Mucosa of gallbladder (tissue), 1 donor: ENCODE measurements around the gene SLC39A13. TPM values are rescaled to one million over a fixed set of nuclear protein-coding genes. Genes with fewer than 3 reads are reported as not detected.

Experiments
- DNase-seq: peaks from one replicate; pipeline ENCODE4 v3.0.0-alpha.2; 2020; ENCODE audit warnings: low spot score
- total RNA-seq: library from RNA; stranded (reverse); gene quantifications from one replicate; pipeline ENCODE4 v1.2.1, GENCODE V29; 2021
- donor health status: DM: no; HTN: no; CAD: no.

SLC39A13 gene
- total RNA-seq, 1 donor from 2014 or later, result 58.6 TPM

DNA sequence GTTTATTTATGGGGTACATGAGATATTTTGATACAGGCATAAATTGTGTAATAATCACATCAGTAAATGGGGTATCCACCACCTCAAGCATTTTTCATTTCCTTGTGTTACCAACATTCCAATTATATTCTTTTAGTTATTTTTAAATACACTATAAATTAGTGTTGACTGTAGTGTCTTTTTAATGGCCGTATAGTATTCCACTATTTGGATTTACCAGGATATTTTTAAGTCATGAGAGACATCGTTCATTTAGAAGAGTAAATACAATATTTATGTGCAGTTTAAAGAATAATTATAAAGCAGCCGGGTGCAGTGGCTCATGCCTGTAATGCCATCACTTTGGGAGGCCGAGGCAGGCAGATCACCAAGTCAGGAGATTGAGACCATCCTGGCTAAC lies 23.9 kb upstream of the SLC39A13 start:
- no peak for DNase-seq

GRCh38 chr11:47387944-47388696 lies 20.3 kb upstream of the SLC39A13 start:
- no peak for DNase-seq

DNA sequence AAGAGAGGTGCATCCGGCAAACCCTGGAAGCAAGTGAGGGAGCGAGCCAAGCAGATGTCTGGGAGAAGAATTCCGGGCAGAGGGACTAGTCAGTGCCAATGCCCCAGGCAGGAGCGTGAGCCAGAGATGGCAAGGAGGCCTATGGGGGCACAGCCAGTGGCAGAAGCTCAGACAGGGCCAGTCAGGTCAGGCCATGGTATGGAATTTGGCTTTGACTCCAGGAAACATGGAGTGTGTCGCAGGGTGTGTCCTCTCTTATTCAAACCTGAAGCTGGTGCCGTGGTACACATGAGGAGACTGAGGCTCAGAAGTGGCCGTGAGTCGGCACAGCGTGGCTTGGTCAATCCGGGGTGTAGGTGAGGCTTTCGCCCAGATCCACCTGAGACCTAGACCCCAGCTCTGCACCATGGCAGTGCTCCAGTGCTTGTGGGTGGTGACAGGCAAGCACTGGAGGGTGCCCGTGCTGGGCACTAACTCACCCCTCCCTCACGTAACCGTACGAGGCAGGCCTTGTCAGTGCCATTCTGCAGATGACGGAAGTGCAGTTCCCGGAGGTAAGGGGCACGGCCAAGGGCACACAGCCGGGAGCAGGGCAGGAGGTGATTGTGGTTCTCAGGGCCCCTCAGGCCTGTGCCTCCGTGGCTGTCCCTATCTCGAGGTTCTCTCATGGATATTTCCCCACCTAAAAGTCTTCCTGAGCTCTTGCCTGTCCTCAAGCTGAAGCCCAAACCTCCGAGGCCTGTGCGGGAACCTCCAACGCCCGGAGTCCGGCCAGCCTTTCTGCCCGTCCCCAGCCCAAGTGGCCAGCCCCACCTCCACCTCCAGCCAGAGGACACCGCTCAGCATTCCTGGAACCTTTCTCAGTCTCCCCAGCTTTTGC lies 19.5 kb upstream of the SLC39A13 start:
- DNase-seq, result no peak

DNA sequence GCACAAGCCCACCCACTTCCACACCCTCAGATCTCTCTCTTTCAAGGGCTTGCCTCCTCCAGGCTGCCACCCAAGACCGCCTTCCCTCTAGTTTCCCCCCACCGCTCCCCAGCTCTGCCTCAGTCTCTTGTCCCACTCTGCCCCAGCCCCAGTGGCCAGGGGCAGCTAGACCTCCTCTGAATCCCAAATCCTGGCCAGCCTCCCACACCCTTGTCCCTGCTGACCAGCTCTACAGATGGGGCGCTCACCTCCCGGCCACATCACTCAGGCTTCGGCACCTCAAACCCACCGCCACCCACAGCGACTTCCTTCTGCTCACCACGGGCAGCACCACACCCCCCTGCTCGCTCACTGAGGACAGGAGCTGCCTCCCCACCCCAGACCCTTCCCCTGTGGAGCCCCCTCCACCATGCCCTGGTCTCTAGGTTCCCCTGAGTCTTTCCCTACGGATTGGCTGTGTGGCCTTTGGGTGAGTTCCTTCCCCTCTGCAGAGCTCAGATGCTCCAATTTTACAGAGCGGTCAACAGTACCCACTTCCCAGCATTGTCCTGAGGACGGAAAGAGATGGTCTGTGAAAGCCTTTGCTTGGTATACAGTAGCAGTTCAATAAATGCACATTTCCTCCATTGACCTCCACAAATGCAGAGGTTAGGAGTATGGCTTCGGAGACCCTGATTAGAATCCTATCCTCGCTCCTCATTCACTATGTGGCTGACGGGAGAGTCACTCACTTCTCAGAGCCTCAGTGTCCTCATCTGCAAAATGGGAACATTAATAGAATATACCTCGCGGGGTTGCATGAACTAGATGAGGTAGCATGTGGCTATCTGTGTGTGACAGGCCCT lies 18.6 kb upstream of the SLC39A13 start:
- DNase-seq, result no peak

DNA sequence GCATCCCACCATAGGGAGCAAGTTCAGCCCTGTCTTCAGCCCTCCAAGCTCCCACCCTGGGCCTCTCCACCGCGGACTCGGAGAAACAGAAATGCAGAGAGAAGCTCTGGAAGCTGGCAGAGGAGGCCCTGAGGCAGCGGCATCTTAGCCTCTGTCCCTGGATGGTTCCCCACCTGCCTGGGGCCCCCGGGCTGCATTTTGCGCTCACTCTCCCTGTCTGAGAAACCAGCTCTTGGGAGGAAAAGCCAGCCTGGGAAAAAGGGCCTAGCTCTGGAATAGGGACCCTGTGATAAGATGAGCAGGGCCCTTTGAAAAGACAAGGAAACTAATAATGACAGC lies 18.0 kb upstream of the SLC39A13 start:
- no peak for DNase-seq

DNA sequence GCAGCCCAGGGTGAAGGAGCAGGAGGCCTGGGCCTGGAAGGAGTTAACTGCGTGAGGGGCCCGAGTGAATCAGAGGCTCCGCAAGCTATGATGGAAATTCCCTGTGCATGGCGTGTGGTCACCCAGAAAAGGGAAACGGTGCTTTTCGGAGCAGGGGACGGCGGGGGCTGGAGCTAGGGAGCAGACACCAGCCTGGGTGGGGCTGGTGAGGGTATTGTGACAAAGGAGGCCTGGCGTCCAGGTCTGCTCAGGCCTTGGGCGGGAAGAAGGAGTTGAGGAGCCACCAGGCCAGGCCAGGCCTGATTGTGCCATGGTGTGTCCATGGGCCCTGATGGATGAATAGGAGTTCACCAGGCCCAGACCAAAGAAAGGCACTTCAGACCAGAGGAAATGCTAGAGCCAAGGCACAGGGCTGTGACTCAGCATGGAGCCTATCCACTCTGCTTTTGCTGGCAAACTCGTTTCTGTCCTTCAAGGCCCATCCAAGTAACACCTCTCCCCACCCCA lies 17.3 kb upstream of the SLC39A13 start:
- no peak for DNase-seq

DNA sequence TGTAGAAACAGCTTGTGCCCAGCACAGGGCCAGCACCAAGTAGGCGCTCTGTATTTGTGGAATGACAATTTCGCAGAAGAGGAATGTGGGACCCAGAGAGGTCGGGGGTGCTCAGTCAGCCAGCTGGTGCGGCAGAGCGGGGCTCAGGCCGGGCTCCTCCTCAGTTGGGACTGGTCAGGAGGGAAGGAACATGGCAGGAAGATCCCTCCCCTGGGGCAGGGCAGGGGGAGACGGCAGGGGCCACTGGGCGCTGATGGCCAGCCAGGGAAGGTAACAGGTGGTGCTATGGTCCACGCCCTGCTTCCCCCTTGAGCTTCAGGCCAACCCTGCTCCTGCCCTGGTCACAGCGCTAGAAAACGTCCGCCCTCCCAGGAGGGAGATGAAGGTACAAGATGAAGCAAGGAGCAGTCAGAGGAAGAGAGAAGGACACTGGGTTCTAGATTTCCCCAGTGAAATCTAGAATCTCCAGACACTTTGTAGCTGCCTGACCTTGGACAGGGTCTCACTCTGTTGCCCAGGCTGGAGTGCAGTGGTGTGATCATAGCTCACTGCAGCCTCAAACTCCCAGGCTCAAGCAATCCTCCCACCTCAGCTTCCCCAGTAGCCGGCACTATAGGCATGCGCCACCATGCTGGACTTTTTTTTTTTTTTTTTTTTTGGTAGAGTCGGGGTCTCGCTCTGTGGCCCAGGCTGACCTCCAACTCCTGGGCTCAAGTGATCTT lies 16.5 kb upstream of the SLC39A13 start:
- no peak for DNase-seq

- no peak for DNase-seq
Measured at GRCh38 chr11:47392546-47393162, 15.7 kb upstream of the SLC39A13 start.

DNA sequence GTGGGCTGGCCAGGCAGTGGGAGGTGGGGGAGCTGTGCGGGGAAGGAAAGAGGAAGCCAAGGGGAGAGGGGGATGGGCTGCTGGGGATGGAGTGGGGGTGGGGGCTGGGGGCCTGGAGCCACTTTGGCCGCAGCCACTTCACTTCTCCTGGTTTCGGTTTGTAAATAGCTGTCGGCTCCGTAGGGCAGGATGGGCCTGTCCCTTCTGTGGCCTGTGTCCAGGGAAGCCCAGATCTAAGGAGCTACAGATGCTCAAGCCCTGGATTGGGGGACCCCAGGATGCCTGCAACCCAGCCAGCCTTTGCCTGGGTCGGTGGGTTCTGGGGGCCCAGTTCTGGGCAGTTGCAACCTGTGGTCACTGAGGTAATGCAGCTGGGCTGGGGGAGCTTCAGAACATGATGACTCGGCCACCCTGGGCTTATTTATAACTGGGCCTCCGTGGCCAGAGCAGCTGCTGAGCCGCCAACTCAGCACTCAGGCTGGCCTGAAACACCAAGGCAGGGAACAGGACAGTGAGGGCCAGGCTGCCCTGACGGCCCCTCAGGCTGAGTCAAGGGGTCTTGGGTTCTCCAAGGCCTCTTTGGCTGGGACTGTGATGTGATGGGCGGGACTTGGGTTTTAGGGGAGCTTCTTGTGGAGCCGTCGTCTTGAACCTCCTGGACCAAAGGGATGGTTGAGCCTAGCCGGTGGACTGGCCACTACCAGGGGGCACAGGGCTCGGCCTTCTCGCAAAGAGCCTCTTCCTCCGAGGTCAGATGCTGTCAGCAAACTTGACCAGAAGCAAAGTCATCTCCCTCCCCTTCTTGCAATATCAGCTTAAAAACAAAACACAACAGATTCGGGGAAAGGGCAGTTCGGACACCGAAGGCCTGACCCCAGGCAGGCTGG lies 15.0 kb upstream of the SLC39A13 start:
- peak; percentile 45 for DNase-seq

- no peak for DNase-seq
Measured at GRCh38 chr11:47394050-47394321, 14.4 kb upstream of the SLC39A13 start.

DNA sequence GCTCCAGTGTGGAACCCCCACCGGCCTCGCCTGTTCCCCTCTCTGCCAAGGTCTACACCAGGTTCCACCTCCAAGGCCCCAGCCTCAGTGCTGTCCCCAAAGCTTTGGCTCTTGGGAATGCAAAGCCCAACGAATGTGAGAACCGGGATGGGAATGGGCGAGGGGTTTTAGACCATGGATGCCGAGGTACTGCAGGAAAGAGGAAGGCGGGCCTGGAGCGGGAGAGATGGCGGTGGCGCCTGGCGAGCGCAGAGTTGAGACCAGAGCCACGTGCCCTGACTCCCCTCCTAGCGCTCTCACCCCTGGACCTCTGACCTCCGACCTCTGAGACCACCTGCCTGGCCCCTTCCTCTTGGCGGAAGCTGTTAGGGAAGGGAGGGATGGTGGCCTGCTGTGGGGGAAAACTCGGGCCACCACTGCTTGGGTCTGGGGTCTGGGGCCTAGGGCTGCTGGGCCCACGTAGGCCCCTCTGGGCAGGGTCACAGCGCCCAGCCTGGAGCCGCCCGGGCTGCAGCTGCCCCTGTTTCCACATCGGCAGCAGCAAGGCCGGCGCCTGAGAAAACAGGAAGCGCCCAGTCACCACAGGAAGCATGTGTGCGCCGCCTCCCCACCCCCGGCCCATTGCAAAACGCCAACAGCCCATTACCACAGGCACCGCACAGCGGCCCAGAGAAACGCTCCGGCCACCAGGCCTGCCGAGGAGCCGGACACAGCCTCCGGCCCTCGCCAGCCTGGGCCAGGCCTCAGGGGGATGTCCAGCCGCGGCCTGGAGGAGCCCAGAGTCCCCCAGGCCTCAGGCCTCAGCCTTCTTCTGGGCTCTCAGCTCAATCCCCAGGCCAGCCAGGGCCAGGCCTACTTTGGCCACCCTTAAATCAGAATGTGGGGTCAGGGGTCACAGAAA lies 13.8 kb upstream of the SLC39A13 start:
- peak; percentile 59 for DNase-seq

GRCh38 chr11:47395223-47396048 lies 13.0 kb upstream of the SLC39A13 start:
- no peak for DNase-seq

- DNase-seq, result no peak
Measured at GRCh38 chr11:47396049-47396320, 12.4 kb upstream of the SLC39A13 start.

- no peak for DNase-seq
Measured at GRCh38 chr11:47398011-47398410, 10.4 kb upstream of the SLC39A13 start.

DNA sequence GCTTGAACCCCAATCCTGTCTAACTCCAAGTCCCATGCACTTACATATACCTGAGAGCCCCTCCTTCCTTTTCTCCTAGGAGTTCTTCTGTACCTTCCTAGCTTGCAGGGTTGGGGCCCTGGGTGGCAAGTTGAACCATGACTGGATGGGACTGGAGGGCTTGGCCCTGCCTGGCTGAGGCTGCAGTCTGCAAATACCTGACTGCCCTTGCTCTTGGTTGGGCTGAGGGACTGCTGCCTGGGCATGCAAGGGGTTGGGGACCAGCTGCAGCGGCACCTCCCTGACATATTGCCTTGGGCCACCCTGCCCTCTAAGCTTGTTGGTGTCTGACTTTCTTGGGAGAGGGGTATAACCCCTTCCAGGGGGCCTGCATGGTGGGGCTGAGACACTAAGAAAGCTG lies 9.8 kb upstream of the SLC39A13 start:
- no peak for DNase-seq

DNA sequence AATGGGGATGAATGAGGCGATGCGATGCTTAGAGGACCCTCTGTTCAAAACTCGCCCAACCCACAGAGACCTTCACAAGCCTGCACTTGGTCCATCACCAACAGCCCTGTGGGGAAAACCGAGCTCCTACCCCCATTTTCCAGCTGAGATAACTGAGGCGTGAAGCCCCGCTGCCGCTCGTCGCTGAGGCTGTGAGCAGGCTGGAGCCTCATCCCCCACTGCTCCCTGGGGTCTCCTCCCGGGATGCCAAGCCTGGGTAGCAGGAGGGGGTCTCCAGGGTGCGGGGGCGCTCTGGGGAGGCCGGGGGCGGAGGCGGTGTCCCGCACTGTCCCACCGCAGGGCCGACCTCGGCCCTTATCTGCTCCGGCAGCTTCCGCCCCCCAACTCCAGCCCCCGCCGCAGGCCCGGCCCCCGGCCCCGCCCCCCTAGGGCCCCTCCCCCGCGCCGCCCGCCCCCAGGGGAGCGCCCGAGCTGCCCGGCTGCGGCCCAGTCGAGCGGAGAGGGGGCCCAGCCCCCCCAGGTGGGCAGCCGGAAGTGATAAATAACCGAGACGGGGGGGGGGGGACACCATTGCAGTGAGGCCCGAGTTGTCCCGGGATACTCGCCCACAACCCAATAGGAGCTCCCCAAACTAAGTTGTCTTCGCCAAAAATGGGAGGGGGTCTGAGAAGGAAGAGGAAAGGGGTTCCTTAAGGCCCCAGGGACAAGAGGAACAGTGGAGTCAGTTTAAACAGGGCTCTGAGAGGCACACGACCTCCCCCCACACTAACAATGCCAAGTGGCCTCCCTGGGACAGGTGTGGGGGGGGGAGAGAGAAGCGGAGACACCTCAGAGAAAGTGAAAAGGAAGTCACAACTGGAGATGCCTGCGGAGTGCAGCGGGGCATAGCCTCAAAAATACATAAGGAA lies 8.3 kb upstream of the SLC39A13 start:
- no peak for DNase-seq

GRCh38 chr11:47400768-47401279 lies 7.6 kb upstream of the SLC39A13 start:
- DNase-seq, result no peak
